Osteoblast (primary cell): ENCODE data around the gene KIT. TPM values are rescaled to one million over a fixed set of nuclear protein-coding genes. Genes with fewer than 3 reads are reported as not detected.

Experiments
- DNase-seq: peaks from one replicate; pipeline ENCODE4 v3.0.0; 2011; ENCODE audit warnings: low spot score, mixed read lengths; ENCODE audit not compliant: insufficient read length; ENCODE audit errors: missing footprints
- H2AFZ ChIP-seq: 2 replicates; pipeline ENCODE4 v1.6.0; 2011; ENCODE audit warnings: mild to moderate bottlenecking, low read length
- H3K27ac ChIP-seq: 2 replicates; pipeline ENCODE4 v1.5.1; 2011; ENCODE audit warnings: mild to moderate bottlenecking, low read depth, low read length, moderate library complexity
- H3K27me3 ChIP-seq: 2 replicates; pipeline ENCODE4 v1.6.0; 2012; ENCODE audit warnings: mild to moderate bottlenecking, control low read depth, inconsistent platforms, low read length, moderate library complexity; ENCODE audit not compliant: insufficient read depth
- H3K36me3 ChIP-seq: 2 replicates; pipeline ENCODE4 v1.5.1; 2011; ENCODE audit warnings: mild to moderate bottlenecking, low read length, control low read depth, moderate library complexity; ENCODE audit not compliant: insufficient read depth
- H3K4me1 ChIP-seq: 2 replicates; pipeline ENCODE4 v1.5.1; 2011; ENCODE audit warnings: mild to moderate bottlenecking, low read length, control low read depth, moderate library complexity; ENCODE audit not compliant: insufficient read depth
- H3K4me2 ChIP-seq: 2 replicates; pipeline ENCODE4 v1.6.0; 2011; ENCODE audit warnings: mild to moderate bottlenecking, low read length; ENCODE audit not compliant: insufficient read depth
- H3K4me3 ChIP-seq: fragments of 200-600 bp; sonication (generic); 3 replicates; pipeline ENCODE4 v1.5.1; 2012; ENCODE audit warnings: mild to moderate bottlenecking, low read length, inconsistent platforms; ENCODE audit not compliant: insufficient read depth
- H3K79me2 ChIP-seq: 2 replicates; pipeline ENCODE4 v1.6.0; 2012; ENCODE audit warnings: mild to moderate bottlenecking, low read length, control low read depth, inconsistent platforms; ENCODE audit not compliant: insufficient read depth
- H3K9me3 ChIP-seq: 2 replicates; pipeline ENCODE4 v1.5.1; 2011; ENCODE audit warnings: low read depth, low read length, control low read depth
- H4K20me1 ChIP-seq: 2 replicates; pipeline ENCODE4 v1.6.0; 2012; ENCODE audit warnings: mild to moderate bottlenecking, low read length, control low read depth; ENCODE audit not compliant: insufficient read depth
- total RNA-seq: library from RNA; depleted of rRNA; stranded (reverse); fragments of >200 nt; gene quantifications from 2 replicates; pipeline ENCODE4 v1.2.3, GENCODE V29; 2012
- TF ChIP-seq, protein P1 (sequence below): IDR thresholded peaks from 2 replicates; pipeline ENCODE4 v1.5.1; 2011; ENCODE audit warnings: mild to moderate bottlenecking, low read depth, low read length, moderate library complexity; ENCODE audit errors: extremely low read depth

KIT gene
- total RNA-seq, 1 donor, result 0.36 TPM

DNA sequence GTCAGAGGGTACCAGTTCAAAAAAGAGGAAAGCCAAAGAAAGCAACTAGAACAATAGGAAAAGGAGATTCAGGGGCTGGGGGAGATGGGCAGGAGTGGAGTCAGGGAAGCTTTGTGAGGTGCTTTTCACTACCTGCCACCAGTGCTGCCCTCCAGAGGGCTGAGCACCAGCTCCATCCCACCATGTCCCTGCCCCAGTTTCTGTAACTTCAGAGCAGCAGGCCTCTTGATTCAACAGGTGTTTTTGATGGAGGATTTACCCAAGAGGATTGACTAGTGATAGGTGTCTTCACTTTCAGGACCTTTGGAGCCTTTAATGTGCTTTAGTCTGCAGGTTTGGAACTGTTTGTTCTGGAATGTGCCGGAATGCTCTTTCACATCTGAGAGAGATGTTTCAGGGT, 12.1 kb downstream of the KIT start:
- H3K79me2 ChIP-seq, result no peaks in the 10 kb centered on the region
- TF ChIP-seq, protein P1, sequence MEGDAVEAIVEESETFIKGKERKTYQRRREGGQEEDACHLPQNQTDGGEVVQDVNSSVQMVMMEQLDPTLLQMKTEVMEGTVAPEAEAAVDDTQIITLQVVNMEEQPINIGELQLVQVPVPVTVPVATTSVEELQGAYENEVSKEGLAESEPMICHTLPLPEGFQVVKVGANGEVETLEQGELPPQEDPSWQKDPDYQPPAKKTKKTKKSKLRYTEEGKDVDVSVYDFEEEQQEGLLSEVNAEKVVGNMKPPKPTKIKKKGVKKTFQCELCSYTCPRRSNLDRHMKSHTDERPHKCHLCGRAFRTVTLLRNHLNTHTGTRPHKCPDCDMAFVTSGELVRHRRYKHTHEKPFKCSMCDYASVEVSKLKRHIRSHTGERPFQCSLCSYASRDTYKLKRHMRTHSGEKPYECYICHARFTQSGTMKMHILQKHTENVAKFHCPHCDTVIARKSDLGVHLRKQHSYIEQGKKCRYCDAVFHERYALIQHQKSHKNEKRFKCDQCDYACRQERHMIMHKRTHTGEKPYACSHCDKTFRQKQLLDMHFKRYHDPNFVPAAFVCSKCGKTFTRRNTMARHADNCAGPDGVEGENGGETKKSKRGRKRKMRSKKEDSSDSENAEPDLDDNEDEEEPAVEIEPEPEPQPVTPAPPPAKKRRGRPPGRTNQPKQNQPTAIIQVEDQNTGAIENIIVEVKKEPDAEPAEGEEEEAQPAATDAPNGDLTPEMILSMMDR, result no peak
- H3K36me3 ChIP-seq, result no peaks in the 10 kb centered on the region
- H3K4me3 ChIP-seq, result no peak overlapping the region
- no peak for DNase-seq
- H3K4me2 ChIP-seq, result no peak overlapping the region
- H3K4me1 ChIP-seq, result no peaks in the 10 kb centered on the region
- H3K27ac ChIP-seq, result no peak overlapping the region
- no peaks in the 10 kb centered on the region for H4K20me1 ChIP-seq
- H2AFZ ChIP-seq, result no peak overlapping the region
- H3K9me3 ChIP-seq, result no peaks in the 10 kb centered on the region
- H3K27me3 ChIP-seq, result peaks cover 14% of the 10 kb centered on the region

DNA sequence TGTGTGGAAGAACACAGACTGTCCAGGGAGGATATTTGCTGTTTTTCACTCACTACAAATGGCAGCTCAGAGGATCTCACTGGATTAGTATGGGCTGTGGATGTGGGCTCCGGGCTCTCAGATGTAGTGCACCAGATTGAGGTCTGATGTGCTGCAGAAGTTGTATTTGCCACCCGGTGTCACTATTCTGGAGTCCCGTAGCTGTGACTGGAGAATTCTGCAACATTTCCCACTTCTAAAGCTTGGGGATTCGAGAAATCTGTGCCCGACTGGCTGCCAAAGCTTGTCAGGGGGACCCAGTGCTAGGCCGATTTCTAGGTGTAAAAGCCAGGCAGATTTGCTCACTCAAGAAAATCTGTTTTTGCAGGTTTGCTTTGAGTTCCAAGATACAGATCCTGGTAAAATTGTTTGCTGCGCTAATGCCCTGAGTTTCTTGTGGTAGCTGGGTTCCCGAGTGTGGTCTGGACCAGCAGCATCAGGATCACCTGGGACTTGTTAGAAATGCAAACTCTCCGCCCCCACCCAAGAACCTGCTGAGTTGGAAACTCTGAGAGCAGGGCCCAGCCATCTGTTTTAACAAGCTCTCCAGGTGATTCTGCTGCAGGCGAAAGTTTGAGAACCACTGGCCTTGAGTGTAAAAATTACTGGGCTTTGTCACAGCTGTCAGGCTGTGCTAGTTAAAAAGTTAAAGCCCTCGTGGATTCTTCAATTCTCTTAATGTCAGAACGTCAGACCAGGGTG, 18.1 kb downstream of the KIT start:
- Histone ChIP-seq H2AFZ (no peak overlapping the region), H3K27me3 (peaks cover 3% of the 10 kb centered on the region), H3K27ac (no peak overlapping the region), H4K20me1 (no peaks in the 10 kb centered on the region), H3K4me3 (no peak overlapping the region), H3K79me2 (no peaks in the 10 kb centered on the region), H3K36me3 (no peaks in the 10 kb centered on the region), H3K9me3 (no peaks in the 10 kb centered on the region), H3K4me2 (no peak overlapping the region), H3K4me1 (no peaks in the 10 kb centered on the region)
- TF ChIP-seq, protein P1, result no peak
- no peak for DNase-seq

DNA sequence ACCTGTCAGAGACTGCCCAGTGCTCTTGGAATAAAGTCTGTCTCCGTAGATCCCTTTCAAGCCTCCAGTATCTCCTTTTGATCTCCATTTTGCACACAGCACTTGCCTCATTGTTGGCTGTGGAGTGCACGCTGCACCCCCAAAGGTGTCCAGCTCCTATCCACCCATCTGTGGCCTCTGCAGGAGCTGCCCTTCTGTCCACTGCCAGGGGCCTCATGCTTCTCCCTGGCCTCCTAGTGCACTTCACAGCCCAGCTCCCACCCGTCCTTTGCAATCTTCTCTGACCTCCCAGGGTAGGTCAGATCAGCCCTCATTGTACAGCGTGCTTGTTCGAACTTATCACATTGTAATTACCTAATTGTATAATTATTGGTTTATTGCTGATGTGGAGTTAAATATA, 18.9 kb downstream of the KIT start:
- DNase-seq, result no peak
- Histone ChIP-seq H2AFZ (no peak overlapping the region), H3K36me3 (no peaks in the 10 kb centered on the region), H3K4me2 (no peak overlapping the region), H3K9me3 (no peaks in the 10 kb centered on the region), H3K27ac (no peak overlapping the region), H3K4me3 (no peak overlapping the region), H3K27me3 (peaks cover 3% of the 10 kb centered on the region), H3K4me1 (no peaks in the 10 kb centered on the region), H3K79me2 (no peaks in the 10 kb centered on the region), H4K20me1 (no peaks in the 10 kb centered on the region)
- TF ChIP-seq, protein P1, result no peak

DNA sequence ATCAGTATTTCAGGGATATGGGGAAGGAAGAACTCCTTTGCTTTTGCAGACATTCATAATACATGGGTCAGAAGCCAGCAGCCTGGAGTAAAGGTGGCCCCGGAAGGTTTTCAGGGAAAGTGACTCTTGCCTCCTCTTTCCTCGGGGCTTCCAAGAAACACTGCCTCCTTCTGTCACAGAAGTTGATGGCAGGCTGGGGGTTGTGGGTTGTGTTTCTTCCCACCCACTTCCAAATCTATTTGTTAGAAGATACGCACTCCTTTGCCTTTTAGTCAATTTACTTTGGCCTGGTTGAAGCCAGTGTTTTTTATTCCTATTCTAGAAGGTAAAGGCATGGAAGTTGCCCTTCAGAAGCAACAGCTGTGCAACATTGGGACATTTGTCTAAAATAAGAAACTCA, 19.7 kb downstream of the KIT start:
- no peak overlapping the region for H3K4me3 ChIP-seq
- H3K79me2 ChIP-seq, result no peaks in the 10 kb centered on the region
- no peaks in the 10 kb centered on the region for H3K4me1 ChIP-seq
- no peaks in the 10 kb centered on the region for H4K20me1 ChIP-seq
- TF ChIP-seq, protein P1, result no peak
- H2AFZ ChIP-seq, result no peak overlapping the region
- no peak overlapping the region for H3K4me2 ChIP-seq
- no peaks in the 10 kb centered on the region for H3K36me3 ChIP-seq
- no peak overlapping the region for H3K27ac ChIP-seq
- DNase-seq, result no peak
- no peaks in the 10 kb centered on the region for H3K9me3 ChIP-seq
- H3K27me3 ChIP-seq, result peaks cover 3% of the 10 kb centered on the region
